ENCODE data around the gene KCTD16. TPM values are rescaled to one million over a fixed set of nuclear protein-coding genes. Genes with fewer than 3 reads are reported as not detected.

The KCTD16 gene
- total and polyA plus RNA-seq, 2 donors from 2014 or later = 0.24 to 2.5 TPM

DNA sequence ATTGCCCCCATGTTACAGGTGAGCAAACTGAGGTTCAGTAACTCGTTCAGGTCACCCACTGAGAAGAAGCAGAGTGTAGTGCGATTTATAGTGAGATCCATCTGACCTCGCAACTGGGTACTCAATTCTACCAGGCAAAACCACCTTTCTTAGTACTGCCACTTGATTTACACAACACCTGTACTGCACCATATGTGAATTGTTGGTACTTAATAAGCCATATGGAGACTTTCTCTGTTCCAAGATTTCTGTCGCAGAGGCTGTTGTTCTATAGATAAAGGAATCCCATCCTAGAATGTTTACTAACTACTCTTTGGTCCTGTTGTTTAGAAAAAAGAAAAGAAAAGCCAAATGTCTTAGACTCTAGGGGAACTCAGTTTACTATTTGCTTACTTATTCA lies 287.5 kb downstream of the KCTD16 start:
- Histone ChIP-seq H3K27ac (ENCODE audit: low read depth in 2 of 2, low read length in 2 of 2) (no peak overlapping the region), H3K9me3 (ENCODE audit: control insufficient read depth in 2 of 3, insufficient read depth in 1 of 3, low read length in 3 of 3) (no peaks in the 10 kb centered on the region), H3K9ac (ENCODE audit: low read length in 3 of 3) (no peak overlapping the region), H3K36me3 (ENCODE audit: control insufficient read depth in 2 of 3, insufficient read depth in 3 of 3, low read length in 3 of 3) (no peaks in the 10 kb centered on the region), H3K4me1 (ENCODE audit: control insufficient read depth in 2 of 3, insufficient read depth in 2 of 3, low read depth in 1 of 3, low read length in 3 of 3) (no peaks in the 10 kb centered on the region), H3K4me3 (ENCODE audit: low read length in 3 of 3) (no peak overlapping the region), H3K27me3 (ENCODE audit: control insufficient read depth, insufficient read depth, low read length) (no peaks in the 10 kb centered on the region)
- no peak for FAIRE-seq
- intact Hi-C loops (cut with DNase I) = no loop called here
- TF ChIP-seq, protein P1, sequence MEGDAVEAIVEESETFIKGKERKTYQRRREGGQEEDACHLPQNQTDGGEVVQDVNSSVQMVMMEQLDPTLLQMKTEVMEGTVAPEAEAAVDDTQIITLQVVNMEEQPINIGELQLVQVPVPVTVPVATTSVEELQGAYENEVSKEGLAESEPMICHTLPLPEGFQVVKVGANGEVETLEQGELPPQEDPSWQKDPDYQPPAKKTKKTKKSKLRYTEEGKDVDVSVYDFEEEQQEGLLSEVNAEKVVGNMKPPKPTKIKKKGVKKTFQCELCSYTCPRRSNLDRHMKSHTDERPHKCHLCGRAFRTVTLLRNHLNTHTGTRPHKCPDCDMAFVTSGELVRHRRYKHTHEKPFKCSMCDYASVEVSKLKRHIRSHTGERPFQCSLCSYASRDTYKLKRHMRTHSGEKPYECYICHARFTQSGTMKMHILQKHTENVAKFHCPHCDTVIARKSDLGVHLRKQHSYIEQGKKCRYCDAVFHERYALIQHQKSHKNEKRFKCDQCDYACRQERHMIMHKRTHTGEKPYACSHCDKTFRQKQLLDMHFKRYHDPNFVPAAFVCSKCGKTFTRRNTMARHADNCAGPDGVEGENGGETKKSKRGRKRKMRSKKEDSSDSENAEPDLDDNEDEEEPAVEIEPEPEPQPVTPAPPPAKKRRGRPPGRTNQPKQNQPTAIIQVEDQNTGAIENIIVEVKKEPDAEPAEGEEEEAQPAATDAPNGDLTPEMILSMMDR (IDR thresholded peaks at IDR 0.05; ENCODE audit: borderline replicate concordance, extremely low read depth, insufficient read depth) = no peak
- DNase-seq = no peak

DNA sequence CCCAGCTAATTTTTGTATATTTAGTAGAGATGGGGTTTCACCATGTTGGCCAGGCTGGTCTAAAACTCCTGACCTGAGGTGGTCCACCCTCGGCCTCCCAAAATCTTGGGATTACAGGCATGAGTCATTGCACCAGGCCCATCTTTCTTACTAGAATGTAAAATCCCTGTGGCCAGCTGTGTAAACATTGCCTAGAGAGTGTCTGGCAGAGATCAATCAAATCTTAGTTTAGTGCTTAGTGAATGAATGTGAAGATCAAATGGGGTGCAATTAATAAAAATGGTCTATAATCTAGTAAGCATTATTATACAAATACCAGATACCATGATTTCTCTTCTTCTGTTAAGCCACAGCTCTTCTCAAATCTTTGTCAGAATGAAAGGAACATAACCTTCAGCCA lies 289.9 kb downstream of the KCTD16 start:
- no peak overlapping the region for H3K4me3 ChIP-seq (ENCODE audit: low read length in 3 of 3)
- FAIRE-seq (no peak), DNase-seq (no peak)
- TF ChIP-seq, protein P1 (IDR thresholded peaks at IDR 0.05; ENCODE audit: borderline replicate concordance, extremely low read depth, insufficient read depth) = no peak
- H3K9ac ChIP-seq (ENCODE audit: low read length in 3 of 3) = no peak overlapping the region
- H3K27me3 ChIP-seq (ENCODE audit: control insufficient read depth, insufficient read depth, low read length) = no peaks in the 10 kb centered on the region
- H3K9me3 ChIP-seq (ENCODE audit: control insufficient read depth in 2 of 3, insufficient read depth in 1 of 3, low read length in 3 of 3) = no peaks in the 10 kb centered on the region
- intact Hi-C loops (cut with DNase I) = no loop called here
- no peaks in the 10 kb centered on the region for H3K36me3 ChIP-seq (ENCODE audit: control insufficient read depth in 2 of 3, insufficient read depth in 3 of 3, low read length in 3 of 3)
- no peaks in the 10 kb centered on the region for H3K4me1 ChIP-seq (ENCODE audit: control insufficient read depth in 2 of 3, insufficient read depth in 2 of 3, low read depth in 1 of 3, low read length in 3 of 3)
- no peak overlapping the region for H3K27ac ChIP-seq (ENCODE audit: low read depth in 2 of 2, low read length in 2 of 2)

- DNase-seq (no peak), FAIRE-seq (no peak)
- Histone ChIP-seq H3K27me3 (ENCODE audit: control insufficient read depth, insufficient read depth, low read length) (no peaks in the 10 kb centered on the region), H3K4me3 (ENCODE audit: low read length in 3 of 3) (no peak overlapping the region), H3K27ac (ENCODE audit: low read depth in 2 of 2, low read length in 2 of 2) (no peak overlapping the region), H3K36me3 (ENCODE audit: control insufficient read depth in 2 of 3, insufficient read depth in 3 of 3, low read length in 3 of 3) (no peaks in the 10 kb centered on the region), H3K9me3 (ENCODE audit: control insufficient read depth in 2 of 3, insufficient read depth in 1 of 3, low read length in 3 of 3) (no peaks in the 10 kb centered on the region), H3K9ac (ENCODE audit: low read length in 3 of 3) (no peak overlapping the region), H3K4me1 (ENCODE audit: control insufficient read depth in 2 of 3, insufficient read depth in 2 of 3, low read depth in 1 of 3, low read length in 3 of 3) (no peaks in the 10 kb centered on the region)
- TF ChIP-seq, protein P1 (IDR thresholded peaks at IDR 0.05; ENCODE audit: borderline replicate concordance, extremely low read depth, insufficient read depth) = no peak
- intact Hi-C loops (cut with DNase I) = no loop called here
These were observed 291.9 kb downstream of the KCTD16 start for GRCh38 chr5:144462577-144462976.
